ENCODE results near the gene ELMO1. TPM values are rescaled to one million over a fixed set of nuclear protein-coding genes. Genes with fewer than 3 reads are reported as not detected.
A peak's percentile ranks its signal among the peaks of the same experiment; 100 is the strongest.

ELMO1 gene
- total and polyA plus RNA-seq, 8 donors: 18.2 to 55.3 (median 45.6) TPM

DNA sequence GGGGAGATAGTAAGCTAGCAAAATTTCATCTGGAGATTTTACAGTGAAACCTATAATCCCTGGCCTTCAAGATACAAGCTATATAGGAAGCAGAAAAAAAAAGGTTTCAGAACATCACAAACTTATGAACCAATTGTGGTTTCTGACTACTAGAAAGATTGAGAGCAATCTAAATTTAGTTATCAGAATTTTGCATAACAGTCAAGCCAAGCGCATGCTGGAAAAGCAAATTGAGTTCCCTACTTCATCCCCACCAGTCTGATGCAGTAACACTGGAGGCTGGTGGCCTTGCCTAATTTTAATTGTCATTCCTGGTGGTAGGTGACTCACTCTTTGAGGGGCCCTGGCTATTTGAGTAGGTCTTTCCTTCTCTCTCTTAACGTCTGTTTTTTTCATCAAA is 46.3 kb upstream of the ELMO1 start:
- intact Hi-C loops (cut with DNase I): no loop called here
- no peak overlapping the region for H3K27ac ChIP-seq
- DNase-seq (no peak), ATAC-seq (no peak)
- TF ChIP-seq, protein P1, sequence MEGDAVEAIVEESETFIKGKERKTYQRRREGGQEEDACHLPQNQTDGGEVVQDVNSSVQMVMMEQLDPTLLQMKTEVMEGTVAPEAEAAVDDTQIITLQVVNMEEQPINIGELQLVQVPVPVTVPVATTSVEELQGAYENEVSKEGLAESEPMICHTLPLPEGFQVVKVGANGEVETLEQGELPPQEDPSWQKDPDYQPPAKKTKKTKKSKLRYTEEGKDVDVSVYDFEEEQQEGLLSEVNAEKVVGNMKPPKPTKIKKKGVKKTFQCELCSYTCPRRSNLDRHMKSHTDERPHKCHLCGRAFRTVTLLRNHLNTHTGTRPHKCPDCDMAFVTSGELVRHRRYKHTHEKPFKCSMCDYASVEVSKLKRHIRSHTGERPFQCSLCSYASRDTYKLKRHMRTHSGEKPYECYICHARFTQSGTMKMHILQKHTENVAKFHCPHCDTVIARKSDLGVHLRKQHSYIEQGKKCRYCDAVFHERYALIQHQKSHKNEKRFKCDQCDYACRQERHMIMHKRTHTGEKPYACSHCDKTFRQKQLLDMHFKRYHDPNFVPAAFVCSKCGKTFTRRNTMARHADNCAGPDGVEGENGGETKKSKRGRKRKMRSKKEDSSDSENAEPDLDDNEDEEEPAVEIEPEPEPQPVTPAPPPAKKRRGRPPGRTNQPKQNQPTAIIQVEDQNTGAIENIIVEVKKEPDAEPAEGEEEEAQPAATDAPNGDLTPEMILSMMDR (IDR thresholded peaks at IDR 0.05): no peak
- H3K9me3 ChIP-seq: peaks cover 0 to 5% of the 10 kb centered on the region in 2 donors
- H3K4me1 ChIP-seq: no peaks in the 10 kb centered on the region
- no peaks in the 10 kb centered on the region for H3K36me3 ChIP-seq
- no peaks in the 10 kb centered on the region for H3K27me3 ChIP-seq
- no peak overlapping the region for H3K4me3 ChIP-seq

DNA sequence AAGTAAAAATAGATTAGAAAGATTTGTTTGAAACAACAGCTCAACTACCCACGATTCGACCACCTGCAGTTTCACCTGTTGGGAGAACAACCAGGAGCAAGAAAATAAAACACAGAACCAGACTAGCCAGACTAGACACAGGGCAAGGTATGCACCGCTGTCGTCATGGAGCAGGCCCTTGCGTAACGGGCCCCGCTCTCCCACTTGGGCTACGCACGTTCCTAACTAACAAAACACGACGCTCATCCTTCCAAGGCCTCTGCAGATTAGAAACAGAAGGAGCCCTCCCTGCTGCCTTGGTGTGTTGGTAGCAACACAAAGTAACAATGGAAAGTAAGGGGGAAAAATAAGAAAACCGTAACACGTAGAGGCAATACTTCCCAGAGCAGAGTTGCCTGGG is 45.1 kb upstream of the ELMO1 start:
- intact Hi-C loops (cut with DNase I): no loop called here
- Histone ChIP-seq H3K27me3 (no peaks in the 10 kb centered on the region), H3K9me3 (peaks cover 0 to 6% of the 10 kb centered on the region in 2 donors), H3K4me1 (no peaks in the 10 kb centered on the region), H3K27ac (no peak overlapping the region), H3K36me3 (no peaks in the 10 kb centered on the region), H3K4me3 (no peak overlapping the region)
- DNase-seq: no peak
- ATAC-seq: no peak
- TF ChIP-seq, protein P1 (IDR thresholded peaks at IDR 0.05): no peak

DNA sequence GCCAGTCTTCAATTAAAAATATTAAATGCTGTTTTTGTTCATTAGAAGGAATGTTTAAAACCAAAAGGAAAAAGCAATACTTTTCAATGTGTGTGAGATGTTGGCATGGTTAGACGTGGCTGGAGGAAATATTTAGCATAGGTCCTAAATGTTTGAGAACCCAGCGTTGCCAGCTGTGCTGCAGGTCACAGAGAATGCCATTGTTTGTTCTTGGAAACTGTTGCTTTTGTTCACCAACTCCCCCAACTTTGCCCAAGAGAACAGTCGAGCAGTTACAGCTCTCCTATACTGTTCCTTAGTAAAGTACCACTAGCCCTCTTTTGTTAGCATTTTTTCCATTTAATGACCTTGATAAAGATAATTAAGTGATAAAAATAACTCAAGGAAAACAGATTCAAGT is 44.5 kb upstream of the ELMO1 start:
- TF ChIP-seq, protein P1 (IDR thresholded peaks at IDR 0.05): no peak
- H3K4me3 ChIP-seq: no peak overlapping the region
- no peak overlapping the region for H3K27ac ChIP-seq
- H3K4me1 ChIP-seq: no peaks in the 10 kb centered on the region
- H3K27me3 ChIP-seq: no peaks in the 10 kb centered on the region
- ATAC-seq (no peak), DNase-seq (no peak)
- H3K9me3 ChIP-seq: peaks cover 0 to 13% of the 10 kb centered on the region in 2 donors
- no peaks in the 10 kb centered on the region for H3K36me3 ChIP-seq
- intact Hi-C loops (cut with DNase I): no loop called here

DNA sequence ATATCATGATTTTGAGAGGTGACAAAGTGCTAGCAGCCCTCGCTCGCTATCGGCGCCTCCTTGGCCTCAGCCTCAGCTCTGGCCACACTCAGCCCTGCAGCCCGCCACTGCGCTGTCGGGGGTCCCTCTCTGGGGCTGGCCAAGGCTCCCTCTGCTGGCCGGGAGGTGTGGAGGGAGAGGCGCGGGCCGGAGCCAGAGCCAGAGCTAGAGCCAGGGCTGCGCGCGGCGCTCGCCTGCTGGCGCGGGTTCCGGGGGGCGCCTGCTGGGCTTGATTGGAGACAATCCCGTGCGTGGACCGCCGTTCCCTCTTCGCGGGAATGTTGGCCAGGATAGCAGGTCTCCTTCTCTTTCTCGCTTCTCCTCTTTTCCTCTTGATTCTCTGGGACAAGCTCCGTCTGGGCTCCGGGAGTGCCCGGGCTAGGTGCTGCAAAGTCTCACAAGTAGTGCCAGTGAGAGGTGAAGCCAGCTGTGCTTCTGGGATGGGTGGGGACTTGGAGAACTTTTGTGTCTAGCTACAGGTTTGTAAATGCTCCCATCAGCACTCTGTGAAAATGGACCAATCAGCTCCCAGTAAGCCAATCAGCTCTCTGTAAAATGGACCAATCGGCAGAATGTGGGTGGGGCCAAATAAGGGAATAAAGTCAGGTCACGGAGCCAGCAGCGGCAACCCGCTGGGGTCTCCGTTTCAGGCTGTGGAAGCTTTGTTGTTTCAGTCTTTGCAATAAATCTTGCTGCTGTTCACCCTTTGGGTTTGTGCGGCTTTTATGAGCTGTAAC is 43.4 kb upstream of the ELMO1 start:
- Histone ChIP-seq H3K4me3 (no peak overlapping the region), H3K36me3 (no peaks in the 10 kb centered on the region), H3K27me3 (no peaks in the 10 kb centered on the region), H3K9me3 (peaks cover 0 to 18% of the 10 kb centered on the region in 2 donors), H3K4me1 (no peaks in the 10 kb centered on the region), H3K27ac (no peak overlapping the region)
- intact Hi-C loops (cut with DNase I): no loop called here
- TF ChIP-seq, protein P1 (IDR thresholded peaks at IDR 0.05): no peak
- ATAC-seq (no peak), DNase-seq (peak in 1 of 4 donors; percentile 72)

DNA sequence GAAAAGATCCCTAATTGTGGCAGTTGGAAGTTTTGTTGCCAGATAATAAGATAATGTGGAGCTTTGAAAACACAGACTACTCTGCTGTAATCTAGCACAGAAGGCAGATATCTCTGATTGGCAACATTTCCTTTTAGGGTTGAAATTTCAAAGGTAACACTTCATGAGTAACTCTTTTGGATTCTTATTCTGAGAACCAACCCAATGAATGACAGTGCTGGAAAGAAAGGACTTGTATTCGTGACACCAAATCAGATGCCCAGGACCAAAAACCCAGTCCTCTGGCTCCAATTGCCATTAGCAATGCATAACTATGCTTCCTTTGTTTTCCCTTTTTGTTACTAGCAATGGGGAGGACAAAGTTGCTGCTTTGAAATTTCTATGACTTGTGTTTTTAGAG is 41.0 kb upstream of the ELMO1 start:
- ATAC-seq (no peak), DNase-seq (no peak)
- Histone ChIP-seq H3K36me3 (no peaks in the 10 kb centered on the region), H3K4me1 (no peaks in the 10 kb centered on the region), H3K9me3 (peaks cover 0 to 19% of the 10 kb centered on the region in 2 donors), H3K4me3 (no peak overlapping the region), H3K27me3 (no peaks in the 10 kb centered on the region), H3K27ac (no peak overlapping the region)
- intact Hi-C loops (cut with DNase I): no loop called here
- TF ChIP-seq, protein P1 (IDR thresholded peaks at IDR 0.05): no peak

Data from left lung (tissue), 10 donors.